Measurements from ENCODE around the gene CDHR1.
A peak's percentile ranks its signal among the peaks of the same experiment; 100 is the strongest.
"Not testable (repeated sequence)": the region's sequence is repeated elsewhere in the genome, so short reads cannot be mapped to it uniquely, and the experiment has no call there.

The CDHR1 gene

GRCh38 chr10:84194424-84195043 lies at the start of gene CDHR1:
Gene CDHR1 (plus strand): TSS chr10:84194537. CDS start chr10:84194761, 224 bp downstream.
- peak; percentile 17 for DNase-seq

GRCh38 chr10:84147347-84147746 lies 47.0 kb upstream of the CDHR1 start:
- DNase-seq = no peak

- DNase-seq = peak; percentile 5
These were observed 46.2 kb upstream of the CDHR1 start for GRCh38 chr10:84148006-84148597.

GRCh38 chr10:84149854-84150253 lies 44.5 kb upstream of the CDHR1 start:
- no peak for DNase-seq

- no peak for DNase-seq
These were observed 41.6 kb upstream of the CDHR1 start for GRCh38 chr10:84152769-84153168.

GRCh38 chr10:84155521-84155920 lies 38.8 kb upstream of the CDHR1 start:
- DNase-seq = no peak

- no peak for DNase-seq
These were observed 38.3 kb upstream of the CDHR1 start for GRCh38 chr10:84156009-84156408.

- no peak for DNase-seq
These were observed 37.6 kb upstream of the CDHR1 start for GRCh38 chr10:84156768-84157167.

- DNase-seq = no peak
These were observed 36.3 kb upstream of the CDHR1 start for GRCh38 chr10:84158061-84158460.

GRCh38 chr10:84158550-84158949 lies 35.8 kb upstream of the CDHR1 start:
- no peak for DNase-seq

GRCh38 chr10:84159076-84159685 lies 35.2 kb upstream of the CDHR1 start:
- DNase-seq = no peak

GRCh38 chr10:84160663-84161362 lies 33.5 kb upstream of the CDHR1 start:
- no peak for DNase-seq

- DNase-seq = no peak
These were observed 30.3 kb upstream of the CDHR1 start for GRCh38 chr10:84163996-84164395.

- no peak for DNase-seq
These were observed 29.9 kb upstream of the CDHR1 start for GRCh38 chr10:84164442-84164841.

- DNase-seq = no peak
These were observed 27.6 kb upstream of the CDHR1 start for GRCh38 chr10:84166620-84167288.

- not testable (repeated sequence) for DNase-seq
These were observed 27.1 kb upstream of the CDHR1 start for GRCh38 chr10:84167289-84167653.

GRCh38 chr10:84168382-84168781 lies 26.0 kb upstream of the CDHR1 start:
- DNase-seq = not testable (repeated sequence)

GRCh38 chr10:84171237-84171636 lies 23.1 kb upstream of the CDHR1 start:
- not testable (repeated sequence) for DNase-seq

- DNase-seq = not testable (repeated sequence)
These were observed 22.5 kb upstream of the CDHR1 start for GRCh38 chr10:84171700-84172466.

GRCh38 chr10:84172467-84173356 lies 21.6 kb upstream of the CDHR1 start:
- DNase-seq = no peak

- DNase-seq = no peak
These were observed 20.8 kb upstream of the CDHR1 start, which contains the start of gene GPR15LG for GRCh38 chr10:84173501-84173929. Gene GPR15LG (plus strand): TSS chr10:84173801. CDS start chr10:84173852, 51 bp downstream.

All from NCI-H2171 treated with DMSO at 0.1 percent for 48 hours (cell line).